ENCODE measurements around the gene TSPAN5.
"Not testable (repeated sequence)": the region's sequence is repeated elsewhere in the genome, so short reads cannot be mapped to it uniquely, and the experiment has no call there.

Gene TSPAN5

DNA sequence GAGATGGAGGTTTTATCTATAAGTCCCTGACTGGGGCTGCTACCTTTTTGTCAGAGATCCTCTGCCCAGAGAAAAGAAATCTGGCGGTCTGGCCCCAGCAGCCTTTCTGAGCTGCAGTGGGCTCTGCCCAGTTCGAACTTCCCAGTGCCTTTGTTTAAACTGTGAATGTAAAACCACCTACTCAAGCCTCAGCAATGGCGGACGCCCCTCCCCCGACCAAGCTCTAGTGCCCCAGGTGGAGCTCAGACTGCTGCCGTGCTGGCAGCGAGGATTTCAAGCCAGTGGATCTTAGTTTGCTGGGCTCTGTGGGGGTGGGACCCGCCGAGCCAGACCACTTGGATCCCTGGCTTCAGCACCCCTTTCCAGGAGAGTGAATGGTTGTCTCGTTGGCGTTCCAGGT is 121.8 kb downstream of the TSPAN5 start:
- TF ChIP-seq ISL1 (CRISPR knock-in tag; IDR thresholded peaks at IDR 0.05) (no peak), ESRRG (CRISPR knock-in tag; IDR thresholded peaks at IDR 0.05) (no peak), ZC3H10 (CRISPR knock-in tag; IDR thresholded peaks at IDR 0.05) (no peak), GLIS3 (CRISPR knock-in tag; IDR thresholded peaks at IDR 0.05) (no peak), ZFP3 (CRISPR knock-in tag; IDR thresholded peaks at IDR 0.05) (no peak), OSR1 (CRISPR knock-in tag; IDR thresholded peaks at IDR 0.05) (no peak), ZNF8 (CRISPR knock-in tag; IDR thresholded peaks at IDR 0.05) (no peak), ARNTL (CRISPR knock-in tag; IDR thresholded peaks at IDR 0.05; ENCODE audit: borderline replicate concordance, low read depth) (no peak), TCF4 (CRISPR knock-in tag; IDR thresholded peaks at IDR 0.05; ENCODE audit: borderline replicate concordance) (no peak), ZFP30 (CRISPR knock-in tag; IDR thresholded peaks at IDR 0.05) (no peak), CSDC2 (CRISPR knock-in tag; IDR thresholded peaks at IDR 0.05) (no peak)
- TF ChIP-seq, protein P1, sequence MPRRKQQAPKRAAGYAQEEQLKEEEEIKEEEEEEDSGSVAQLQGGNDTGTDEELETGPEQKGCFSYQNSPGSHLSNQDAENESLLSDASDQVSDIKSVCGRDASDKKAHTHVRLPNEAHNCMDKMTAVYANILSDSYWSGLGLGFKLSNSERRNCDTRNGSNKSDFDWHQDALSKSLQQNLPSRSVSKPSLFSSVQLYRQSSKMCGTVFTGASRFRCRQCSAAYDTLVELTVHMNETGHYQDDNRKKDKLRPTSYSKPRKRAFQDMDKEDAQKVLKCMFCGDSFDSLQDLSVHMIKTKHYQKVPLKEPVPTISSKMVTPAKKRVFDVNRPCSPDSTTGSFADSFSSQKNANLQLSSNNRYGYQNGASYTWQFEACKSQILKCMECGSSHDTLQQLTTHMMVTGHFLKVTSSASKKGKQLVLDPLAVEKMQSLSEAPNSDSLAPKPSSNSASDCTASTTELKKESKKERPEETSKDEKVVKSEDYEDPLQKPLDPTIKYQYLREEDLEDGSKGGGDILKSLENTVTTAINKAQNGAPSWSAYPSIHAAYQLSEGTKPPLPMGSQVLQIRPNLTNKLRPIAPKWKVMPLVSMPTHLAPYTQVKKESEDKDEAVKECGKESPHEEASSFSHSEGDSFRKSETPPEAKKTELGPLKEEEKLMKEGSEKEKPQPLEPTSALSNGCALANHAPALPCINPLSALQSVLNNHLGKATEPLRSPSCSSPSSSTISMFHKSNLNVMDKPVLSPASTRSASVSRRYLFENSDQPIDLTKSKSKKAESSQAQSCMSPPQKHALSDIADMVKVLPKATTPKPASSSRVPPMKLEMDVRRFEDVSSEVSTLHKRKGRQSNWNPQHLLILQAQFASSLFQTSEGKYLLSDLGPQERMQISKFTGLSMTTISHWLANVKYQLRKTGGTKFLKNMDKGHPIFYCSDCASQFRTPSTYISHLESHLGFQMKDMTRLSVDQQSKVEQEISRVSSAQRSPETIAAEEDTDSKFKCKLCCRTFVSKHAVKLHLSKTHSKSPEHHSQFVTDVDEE (CRISPR knock-in tag; IDR thresholded peaks at IDR 0.05), result no peak
- TF ChIP-seq, protein P2, sequence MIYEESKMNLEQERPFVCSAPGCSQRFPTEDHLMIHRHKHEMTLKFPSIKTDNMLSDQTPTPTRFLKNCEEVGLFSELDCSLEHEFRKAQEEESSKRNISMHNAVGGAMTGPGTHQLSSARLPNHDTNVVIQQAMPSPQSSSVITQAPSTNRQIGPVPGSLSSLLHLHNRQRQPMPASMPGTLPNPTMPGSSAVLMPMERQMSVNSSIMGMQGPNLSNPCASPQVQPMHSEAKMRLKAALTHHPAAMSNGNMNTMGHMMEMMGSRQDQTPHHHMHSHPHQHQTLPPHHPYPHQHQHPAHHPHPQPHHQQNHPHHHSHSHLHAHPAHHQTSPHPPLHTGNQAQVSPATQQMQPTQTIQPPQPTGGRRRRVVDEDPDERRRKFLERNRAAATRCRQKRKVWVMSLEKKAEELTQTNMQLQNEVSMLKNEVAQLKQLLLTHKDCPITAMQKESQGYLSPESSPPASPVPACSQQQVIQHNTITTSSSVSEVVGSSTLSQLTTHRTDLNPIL (CRISPR knock-in tag; IDR thresholded peaks at IDR 0.05; ENCODE audit: low read depth), result no peak
- TF ChIP-seq, protein P3, sequence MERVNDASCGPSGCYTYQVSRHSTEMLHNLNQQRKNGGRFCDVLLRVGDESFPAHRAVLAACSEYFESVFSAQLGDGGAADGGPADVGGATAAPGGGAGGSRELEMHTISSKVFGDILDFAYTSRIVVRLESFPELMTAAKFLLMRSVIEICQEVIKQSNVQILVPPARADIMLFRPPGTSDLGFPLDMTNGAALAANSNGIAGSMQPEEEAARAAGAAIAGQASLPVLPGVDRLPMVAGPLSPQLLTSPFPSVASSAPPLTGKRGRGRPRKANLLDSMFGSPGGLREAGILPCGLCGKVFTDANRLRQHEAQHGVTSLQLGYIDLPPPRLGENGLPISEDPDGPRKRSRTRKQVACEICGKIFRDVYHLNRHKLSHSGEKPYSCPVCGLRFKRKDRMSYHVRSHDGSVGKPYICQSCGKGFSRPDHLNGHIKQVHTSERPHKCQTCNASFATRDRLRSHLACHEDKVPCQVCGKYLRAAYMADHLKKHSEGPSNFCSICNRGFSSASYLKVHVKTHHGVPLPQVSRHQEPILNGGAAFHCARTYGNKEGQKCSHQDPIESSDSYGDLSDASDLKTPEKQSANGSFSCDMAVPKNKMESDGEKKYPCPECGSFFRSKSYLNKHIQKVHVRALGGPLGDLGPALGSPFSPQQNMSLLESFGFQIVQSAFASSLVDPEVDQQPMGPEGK (CRISPR knock-in tag; IDR thresholded peaks at IDR 0.05; ENCODE audit: borderline replicate concordance), result no peak
- no peak for ATAC-seq

- not testable (repeated sequence) for ATAC-seq
Measured at GRCh38 chr4:98534146-98534545, 124.3 kb downstream of the TSPAN5 start.

- ATAC-seq, result no peak; the same call in 2 of the 3 replicates
- TF ChIP-seq, protein P2 (CRISPR knock-in tag; IDR thresholded peaks at IDR 0.05; ENCODE audit: low read depth), result no peak
- TF ChIP-seq PPARA (CRISPR knock-in tag; IDR thresholded peaks at IDR 0.05; ENCODE audit: borderline replicate concordance) (no peak), GLIS3 (CRISPR knock-in tag; IDR thresholded peaks at IDR 0.05) (no peak), ZFP3 (CRISPR knock-in tag; IDR thresholded peaks at IDR 0.05) (no peak), TCF4 (CRISPR knock-in tag; IDR thresholded peaks at IDR 0.05; ENCODE audit: borderline replicate concordance) (no peak), SNAI2 (CRISPR knock-in tag; IDR thresholded peaks at IDR 0.05) (no peak), ESRRG (CRISPR knock-in tag; IDR thresholded peaks at IDR 0.05) (no peak), ISL1 (CRISPR knock-in tag; IDR thresholded peaks at IDR 0.05) (no peak), ZNF565 (CRISPR knock-in tag; conservative IDR thresholded peaks at IDR 0.05; ENCODE audit: low read depth) (no peak), BACH2 (CRISPR knock-in tag; IDR thresholded peaks at IDR 0.05; ENCODE audit: borderline replicate concordance) (no peak), ARNTL (CRISPR knock-in tag; IDR thresholded peaks at IDR 0.05; ENCODE audit: borderline replicate concordance, low read depth) (no peak), TOX (CRISPR knock-in tag; IDR thresholded peaks at IDR 0.05; ENCODE audit: borderline replicate concordance) (no peak), OSR1 (CRISPR knock-in tag; IDR thresholded peaks at IDR 0.05) (no peak), RARB (CRISPR knock-in tag; IDR thresholded peaks at IDR 0.05) (no peak), ZC3H10 (CRISPR knock-in tag; IDR thresholded peaks at IDR 0.05) (no peak)
- TF ChIP-seq, protein P4, sequence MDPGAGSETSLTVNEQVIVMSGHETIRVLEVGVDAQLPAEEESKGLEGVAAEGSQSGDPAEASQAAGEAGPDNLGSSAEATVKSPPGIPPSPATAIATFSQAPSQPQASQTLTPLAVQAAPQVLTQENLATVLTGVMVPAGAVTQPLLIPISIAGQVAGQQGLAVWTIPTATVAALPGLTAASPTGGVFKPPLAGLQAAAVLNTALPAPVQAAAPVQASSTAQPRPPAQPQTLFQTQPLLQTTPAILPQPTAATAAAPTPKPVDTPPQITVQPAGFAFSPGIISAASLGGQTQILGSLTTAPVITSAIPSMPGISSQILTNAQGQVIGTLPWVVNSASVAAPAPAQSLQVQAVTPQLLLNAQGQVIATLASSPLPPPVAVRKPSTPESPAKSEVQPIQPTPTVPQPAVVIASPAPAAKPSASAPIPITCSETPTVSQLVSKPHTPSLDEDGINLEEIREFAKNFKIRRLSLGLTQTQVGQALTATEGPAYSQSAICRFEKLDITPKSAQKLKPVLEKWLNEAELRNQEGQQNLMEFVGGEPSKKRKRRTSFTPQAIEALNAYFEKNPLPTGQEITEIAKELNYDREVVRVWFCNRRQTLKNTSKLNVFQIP (CRISPR knock-in tag; IDR thresholded peaks at IDR 0.05; ENCODE audit: borderline replicate concordance, low read depth), result no peak
- TF ChIP-seq, protein P3 (CRISPR knock-in tag; IDR thresholded peaks at IDR 0.05; ENCODE audit: borderline replicate concordance), result no peak
Measured at GRCh38 chr4:98530572-98530971, 127.8 kb downstream of the TSPAN5 start.

Data from SK-N-SH treated with all-trans-retinoic acid at 6 μM for 48 hours (cell line).